ENCODE measurements around the gene CCN2. TPM values are rescaled to one million over a fixed set of nuclear protein-coding genes. Genes with fewer than 3 reads are reported as not detected.

Gene CCN2
- total RNA-seq, result 1 to 10 TPM in 2 of 5 donors, under 1 TPM in 1, not detected in 2; 0.49 to 1.3 (median 1.2) TPM
- total RNA-seq (2013), result 0.31 TPM
- total RNA-seq, result 0 to 0.25 (median 0) reads per million in 29 experiments

GRCh38 chr6:131950767-131951575, at the start of gene CCN2:
Gene CCN2 (minus strand): TSS chr6:131951372. CDS start chr6:131951172, 200 bp downstream.
- H3K27me3 ChIP-seq (replicated peaks in 1 of 2; ENCODE audit: control insufficient read depth in 2 of 2, extremely low read depth in 1 of 2, insufficient read depth in 2 of 2, low read length in 1 of 2), result peaks cover 14 to 16% of the 10 kb centered on the region in 2 experiments
- H3K27ac Mint-ChIP-seq, result no peak within 1 kb of the TSS
- 6% methylated on average over 84 of the region's 97 CpGs for WGBS (ENCODE audit: insufficient coverage)
- ChIA-PET POLR2A (no interaction called here), CTCF (no interaction called here)
- peak within 1 kb of the TSS; percentile 9 to 49 for H3K4me3 ChIP-seq (ENCODE audit: control insufficient read depth in 1 of 2, extremely low read depth in 1 of 2, low read length in 1 of 2)
- H3K4me1 Mint-ChIP-seq, result peaks cover 7 to 17% (median 10%) of the 10 kb centered on the region in 3 donors
- DNase-seq, result no peak
- no peaks in the 10 kb centered on the region for H3K9me3 Mint-ChIP-seq
- H3K27ac ChIP-seq (ENCODE audit: low read length), result no peak within 1 kb of the TSS
- H3K27me3 Mint-ChIP-seq, result peaks cover 63 to 71% of the 10 kb centered on the region in 2 donors
- H3K4me3 Mint-ChIP-seq, result peak within 1 kb of the TSS; percentile 72 to 87 (median 75)
- peaks cover 0 to 9% of the 10 kb centered on the region in 2 experiments for H3K4me1 ChIP-seq (ENCODE audit: control insufficient read depth in 1 of 2, extremely low read depth in 1 of 2, insufficient read depth in 2 of 2, low read length in 2 of 2)
- H3K36me3 ChIP-seq (ENCODE audit: control insufficient read depth in 2 of 2, extremely low read depth in 1 of 2, insufficient read depth in 1 of 2, low read length in 1 of 2), result no peaks in the 10 kb centered on the region
- no peaks in the 10 kb centered on the region for H3K9me3 ChIP-seq
- peak in 2 of 4 experiments; percentile 13 to 32 for ATAC-seq (replicated peaks in 1 of 4)
- no peaks in the 10 kb centered on the region for H3K36me3 Mint-ChIP-seq

- DNase-seq (no peak), ATAC-seq (replicated peaks in 1 of 4) (no peak)
- Mint-ChIP-seq H3K36me3 (no peaks in the 10 kb centered on the region), H3K27ac (no peak overlapping the region), H3K27me3 (peaks cover 0 to 4% of the 10 kb centered on the region in 2 donors), H3K4me3 (no peak overlapping the region), H3K9me3 (peaks cover 0 to 10% (median 7%) of the 10 kb centered on the region in 3 donors), H3K4me1 (no peaks in the 10 kb centered on the region)
- Histone ChIP-seq H3K4me3 (ENCODE audit: control insufficient read depth in 1 of 2, extremely low read depth in 1 of 2, low read length in 1 of 2) (no peak overlapping the region), H3K27me3 (replicated peaks in 1 of 2; ENCODE audit: control insufficient read depth in 2 of 2, extremely low read depth in 1 of 2, insufficient read depth in 2 of 2, low read length in 1 of 2) (peaks cover 0 to 3% of the 10 kb centered on the region in 2 experiments), H3K4me1 (ENCODE audit: control insufficient read depth in 1 of 2, extremely low read depth in 1 of 2, insufficient read depth in 2 of 2, low read length in 2 of 2) (no peaks in the 10 kb centered on the region), H3K27ac (ENCODE audit: low read length) (no peak overlapping the region), H3K36me3 (ENCODE audit: control insufficient read depth in 2 of 2, extremely low read depth in 1 of 2, insufficient read depth in 1 of 2, low read length in 1 of 2) (no peaks in the 10 kb centered on the region), H3K9me3 (no peaks in the 10 kb centered on the region)
- ChIA-PET POLR2A (no interaction called here), CTCF (no interaction called here)
- no CpG with 5 or more reads among the region's 2 CpGs for WGBS (ENCODE audit: insufficient coverage)
Measured at GRCh38 chr6:132000296-132000695, 49.1 kb upstream of the CCN2 start.

GRCh38 chr6:131999545-132000146, 48.5 kb upstream of the CCN2 start:
- ChIA-PET POLR2A (no interaction called here), CTCF (no interaction called here)
- H3K27ac Mint-ChIP-seq, result no peak overlapping the region

GRCh38 chr6:131998255-131998982, 47.2 kb upstream of the CCN2 start:
- H3K27me3 Mint-ChIP-seq, result peaks cover 0 to 4% of the 10 kb centered on the region in 2 donors
- ChIA-PET POLR2A (no interaction called here), CTCF (no interaction called here)
- DNase-seq (no peak), ATAC-seq (replicated peaks in 1 of 4) (no peak)
- no peak overlapping the region for H3K4me3 ChIP-seq (ENCODE audit: control insufficient read depth in 1 of 2, extremely low read depth in 1 of 2, low read length in 1 of 2)
- H3K36me3 ChIP-seq (ENCODE audit: control insufficient read depth in 2 of 2, extremely low read depth in 1 of 2, insufficient read depth in 1 of 2, low read length in 1 of 2), result no peaks in the 10 kb centered on the region
- no peaks in the 10 kb centered on the region for H3K4me1 ChIP-seq (ENCODE audit: control insufficient read depth in 1 of 2, extremely low read depth in 1 of 2, insufficient read depth in 2 of 2, low read length in 2 of 2)
- no peak overlapping the region for H3K27ac ChIP-seq (ENCODE audit: low read length)
- no peak overlapping the region for H3K27ac Mint-ChIP-seq
- H3K36me3 Mint-ChIP-seq, result no peaks in the 10 kb centered on the region
- WGBS (ENCODE audit: insufficient coverage), result 80% methylated on average over 7 of the region's 9 CpGs
- H3K9me3 ChIP-seq, result no peaks in the 10 kb centered on the region
- H3K4me3 Mint-ChIP-seq, result no peak overlapping the region
- H3K4me1 Mint-ChIP-seq, result no peaks in the 10 kb centered on the region
- H3K9me3 Mint-ChIP-seq, result peaks cover 0 to 2% (median under 1%) of the 10 kb centered on the region in 3 donors
- H3K27me3 ChIP-seq (replicated peaks in 1 of 2; ENCODE audit: control insufficient read depth in 2 of 2, extremely low read depth in 1 of 2, insufficient read depth in 2 of 2, low read length in 1 of 2), result peaks cover 0 to 3% of the 10 kb centered on the region in 2 experiments

More at GRCh38 chr6:131999545-132000146, 48.5 kb upstream of the CCN2 start:
- no peaks in the 10 kb centered on the region for H3K4me1 ChIP-seq (ENCODE audit: control insufficient read depth in 1 of 2, extremely low read depth in 1 of 2, insufficient read depth in 2 of 2, low read length in 2 of 2)
- H3K36me3 ChIP-seq (ENCODE audit: control insufficient read depth in 2 of 2, extremely low read depth in 1 of 2, insufficient read depth in 1 of 2, low read length in 1 of 2), result no peaks in the 10 kb centered on the region
- Mint-ChIP-seq H3K36me3 (no peaks in the 10 kb centered on the region), H3K9me3 (peaks cover 0 to 10% (median 7%) of the 10 kb centered on the region in 3 donors), H3K27me3 (peaks cover 0 to 4% of the 10 kb centered on the region in 2 donors), H3K4me1 (no peaks in the 10 kb centered on the region), H3K4me3 (no peak overlapping the region)
- no CpG with 5 or more reads among the region's 4 CpGs for WGBS (ENCODE audit: insufficient coverage)
- DNase-seq (no peak), ATAC-seq (replicated peaks in 1 of 4) (no peak)
- no peak overlapping the region for H3K27ac ChIP-seq (ENCODE audit: low read length)
- no peak overlapping the region for H3K4me3 ChIP-seq (ENCODE audit: control insufficient read depth in 1 of 2, extremely low read depth in 1 of 2, low read length in 1 of 2)
- H3K9me3 ChIP-seq, result no peaks in the 10 kb centered on the region
- H3K27me3 ChIP-seq (replicated peaks in 1 of 2; ENCODE audit: control insufficient read depth in 2 of 2, extremely low read depth in 1 of 2, insufficient read depth in 2 of 2, low read length in 1 of 2), result peaks cover 0 to 3% of the 10 kb centered on the region in 2 experiments

GRCh38 chr6:131997429-131998153, 46.4 kb upstream of the CCN2 start:
- WGBS (ENCODE audit: insufficient coverage), result 78% methylated on average over 4 of the region's 7 CpGs
- ATAC-seq (replicated peaks in 1 of 4) (no peak), DNase-seq (no peak)
- Histone ChIP-seq H3K4me1 (ENCODE audit: control insufficient read depth in 1 of 2, extremely low read depth in 1 of 2, insufficient read depth in 2 of 2, low read length in 2 of 2) (no peaks in the 10 kb centered on the region), H3K9me3 (no peaks in the 10 kb centered on the region), H3K27ac (ENCODE audit: low read length) (no peak overlapping the region), H3K4me3 (ENCODE audit: control insufficient read depth in 1 of 2, extremely low read depth in 1 of 2, low read length in 1 of 2) (no peak overlapping the region), H3K27me3 (replicated peaks in 1 of 2; ENCODE audit: control insufficient read depth in 2 of 2, extremely low read depth in 1 of 2, insufficient read depth in 2 of 2, low read length in 1 of 2) (peaks cover 0 to 3% of the 10 kb centered on the region in 2 experiments), H3K36me3 (ENCODE audit: control insufficient read depth in 2 of 2, extremely low read depth in 1 of 2, insufficient read depth in 1 of 2, low read length in 1 of 2) (no peaks in the 10 kb centered on the region)
- ChIA-PET POLR2A (no interaction called here), CTCF (no interaction called here)
- Mint-ChIP-seq H3K4me1 (no peaks in the 10 kb centered on the region), H3K27me3 (peaks cover 0 to 4% of the 10 kb centered on the region in 2 donors), H3K9me3 (no peaks in the 10 kb centered on the region), H3K4me3 (no peak overlapping the region), H3K36me3 (no peaks in the 10 kb centered on the region), H3K27ac (no peak overlapping the region)

GRCh38 chr6:131995917-131996316, 44.7 kb upstream of the CCN2 start:
- POLR2A ChIA-PET, result no interaction called here
- H3K36me3 Mint-ChIP-seq, result no peaks in the 10 kb centered on the region
- Histone ChIP-seq H3K27me3 (replicated peaks in 1 of 2; ENCODE audit: control insufficient read depth in 2 of 2, extremely low read depth in 1 of 2, insufficient read depth in 2 of 2, low read length in 1 of 2) (peaks cover 0 to 3% of the 10 kb centered on the region in 2 experiments), H3K4me1 (ENCODE audit: control insufficient read depth in 1 of 2, extremely low read depth in 1 of 2, insufficient read depth in 2 of 2, low read length in 2 of 2) (no peaks in the 10 kb centered on the region), H3K36me3 (ENCODE audit: control insufficient read depth in 2 of 2, extremely low read depth in 1 of 2, insufficient read depth in 1 of 2, low read length in 1 of 2) (no peaks in the 10 kb centered on the region), H3K9me3 (no peaks in the 10 kb centered on the region), H3K4me3 (ENCODE audit: control insufficient read depth in 1 of 2, extremely low read depth in 1 of 2, low read length in 1 of 2) (no peak overlapping the region), H3K27ac (ENCODE audit: low read length) (no peak overlapping the region)
- WGBS (ENCODE audit: insufficient coverage), result no CpG with 5 or more reads among the region's 1 CpG
- no peak overlapping the region for H3K4me3 Mint-ChIP-seq
- no peak overlapping the region for H3K27ac Mint-ChIP-seq
- ATAC-seq (replicated peaks in 1 of 4) (no peak), DNase-seq (no peak)
- CTCF ChIA-PET, result no interaction called here
- H3K27me3 Mint-ChIP-seq, result peaks cover 0 to 4% of the 10 kb centered on the region in 2 donors
- H3K4me1 Mint-ChIP-seq, result no peaks in the 10 kb centered on the region
- no peaks in the 10 kb centered on the region for H3K9me3 Mint-ChIP-seq

All from T-cell (primary cell).